ENCODE measurements around the gene CD55.

CD55 gene

GRCh38 chr1:207342332-207342731 is 20.9 kb downstream of the CD55 start:
- no peak for TF ChIP-seq CTCF (IDR thresholded peaks at IDR 0.05; ENCODE audit: borderline replicate concordance, control extremely low read depth, extremely low read depth, insufficient read depth, missing control alignments)
- no peak for DNase-seq (ENCODE audit: low spot score)
- in situ Hi-C loops (cut with MboI; ENCODE audit: low sequenced_read_pairs, unreplicated experiment), result no loop called here

- DNase-seq (ENCODE audit: low spot score), result no peak
- no peak for TF ChIP-seq CTCF (IDR thresholded peaks at IDR 0.05; ENCODE audit: borderline replicate concordance, control extremely low read depth, extremely low read depth, insufficient read depth, missing control alignments)
- in situ Hi-C loops (cut with MboI; ENCODE audit: low sequenced_read_pairs, unreplicated experiment), result no loop called here
Observed at GRCh38 chr1:207343675-207344074, 22.2 kb downstream of the CD55 start.

GRCh38 chr1:207344221-207344620 is 22.7 kb downstream of the CD55 start:
- no peak for TF ChIP-seq CTCF (IDR thresholded peaks at IDR 0.05; ENCODE audit: borderline replicate concordance, control extremely low read depth, extremely low read depth, insufficient read depth, missing control alignments)
- in situ Hi-C loops (cut with MboI; ENCODE audit: low sequenced_read_pairs, unreplicated experiment), result no loop called here
- no peak for DNase-seq (ENCODE audit: low spot score)

- in situ Hi-C loops (cut with MboI; ENCODE audit: low sequenced_read_pairs, unreplicated experiment), result no loop called here
- no peak for DNase-seq (ENCODE audit: low spot score)
- TF ChIP-seq CTCF (IDR thresholded peaks at IDR 0.05; ENCODE audit: borderline replicate concordance, control extremely low read depth, extremely low read depth, insufficient read depth, missing control alignments), result no peak
Observed at GRCh38 chr1:207345644-207346477, 24.4 kb downstream of the CD55 start.

GRCh38 chr1:207346513-207346912 is 25.0 kb downstream of the CD55 start:
- in situ Hi-C loops (cut with MboI; ENCODE audit: low sequenced_read_pairs, unreplicated experiment), result no loop called here
- no peak for TF ChIP-seq CTCF (IDR thresholded peaks at IDR 0.05; ENCODE audit: borderline replicate concordance, control extremely low read depth, extremely low read depth, insufficient read depth, missing control alignments)
- no peak for DNase-seq (ENCODE audit: low spot score)

- TF ChIP-seq CTCF (IDR thresholded peaks at IDR 0.05; ENCODE audit: borderline replicate concordance, control extremely low read depth, extremely low read depth, insufficient read depth, missing control alignments), result no peak
- in situ Hi-C loops (cut with MboI; ENCODE audit: low sequenced_read_pairs, unreplicated experiment), result no loop called here
- DNase-seq (ENCODE audit: low spot score), result no peak
Observed at GRCh38 chr1:207349979-207350378, 28.5 kb downstream of the CD55 start.

Measured in GM13976 (cell line).